ENCODE data around the gene PIK3CD.

- no peak for TF ChIP-seq CTCF (IDR thresholded peaks at IDR 0.05)
- TF ChIP-seq POLR2A (IDR thresholded peaks at IDR 0.05): no peak
These were observed 46.7 kb upstream of the PIK3CD start for GRCh38 chr1:9604836-9605235.
